Smooth muscle cell (in vitro differentiated cells): ENCODE results near the gene CRACR2A. TPM values are rescaled to one million over a fixed set of nuclear protein-coding genes. Genes with fewer than 3 reads are reported as not detected.
A peak's percentile ranks its signal among the peaks of the same experiment; 100 is the strongest.

Experiments
- DNase-seq: peaks from one replicate; lab custom pipeline; 2025; ENCODE audit not compliant: unreplicated experiment; lab: John Stamatoyannopoulos, UW
- H2AFZ ChIP-seq: fragments of 200-600 bp; sonication (generic); 2 replicates; pipeline ENCODE4 v1.6.0; 2016; ENCODE audit warnings: antibody characterized with exemption, low read depth, mild to moderate bottlenecking
- H3F3A ChIP-seq: fragments of 200-600 bp; sonication (generic); 2 replicates; pipeline ENCODE4 v1.6.0; 2017; ENCODE audit warnings: antibody characterized with exemption, low read depth
- H3K27ac ChIP-seq: fragments of 200-600 bp; sonication (generic); 2 replicates; pipeline ENCODE4 v1.5.1; 2016; ENCODE audit warnings: low read depth, mild to moderate bottlenecking
- H3K27me3 ChIP-seq: fragments of 200-600 bp; sonication (generic); 2 replicates; pipeline ENCODE4 v1.6.1; 2016; ENCODE audit warnings: low read depth, mild to moderate bottlenecking
- H3K36me3 ChIP-seq: fragments of 200-600 bp; sonication (generic); 2 replicates; pipeline ENCODE4 v1.5.1; 2016; ENCODE audit warnings: low read depth
- H3K4me1 ChIP-seq: fragments of 200-600 bp; sonication (generic); 2 replicates; pipeline ENCODE4 v1.5.1; 2016; ENCODE audit warnings: low read depth
- H3K4me2 ChIP-seq: fragments of 200-600 bp; sonication (generic); 2 replicates; pipeline ENCODE4 v1.6.0; 2016; ENCODE audit warnings: mild to moderate bottlenecking
- H3K4me3 ChIP-seq: fragments of 200-600 bp; sonication (generic); 2 replicates; pipeline ENCODE4 v1.5.1; 2016; ENCODE audit warnings: mild to moderate bottlenecking
- H3K79me2 ChIP-seq: fragments of 200-600 bp; sonication (generic); 2 replicates; pipeline ENCODE4 v1.6.0; 2016; ENCODE audit warnings: low read depth, mild to moderate bottlenecking
- H3K9ac ChIP-seq: fragments of 200-600 bp; sonication (generic); 2 replicates; pipeline ENCODE4 v1.6.0; 2016; ENCODE audit warnings: low read depth
- H3K9me3 ChIP-seq: fragments of 200-600 bp; sonication (generic); replicated peaks from 2 replicates; pipeline ENCODE4 v1.5.1; 2016; ENCODE audit warnings: low read depth
- H4K20me1 ChIP-seq: fragments of 200-600 bp; sonication (generic); 2 replicates; pipeline ENCODE4 v1.6.0; 2016; ENCODE audit warnings: low read depth
- CTCF ChIP-seq: fragments of 200-600 bp; sonication (generic); IDR thresholded peaks from 2 replicates; pipeline ENCODE4 v1.5.1; 2017; ENCODE audit warnings: borderline replicate concordance, mild to moderate bottlenecking, antibody characterized with exemption; ENCODE audit not compliant: insufficient read depth, poor library complexity, severe bottlenecking
- WGBS: methylation state at CpG from one replicate; pipeline ENCODE4 v1.1.7; 2016; ENCODE audit warnings: low lambda C conversion rate; 5-methylcytosine and 5-hydroxymethylcytosine counted together
- polyA plus RNA-seq: library from polyadenylated mRNA; unstranded; fragments of >200 nt; fragmentation: Nextera tagmentation; extraction: Ambion mirVana; gene quantifications from 2 replicates; pipeline ENCODE4 v1.2.1, GENCODE V29; 2016
- total RNA-seq: library from RNA; depleted of rRNA; stranded (reverse); fragments of >200 nt; gene quantifications from 2 replicates; pipeline ENCODE4 v1.2.3, GENCODE V29; 2014

CRACR2A gene
- total and polyA plus RNA-seq, 2 experiments from 2014 or later, result 0.99 to 1.3 TPM

DNA sequence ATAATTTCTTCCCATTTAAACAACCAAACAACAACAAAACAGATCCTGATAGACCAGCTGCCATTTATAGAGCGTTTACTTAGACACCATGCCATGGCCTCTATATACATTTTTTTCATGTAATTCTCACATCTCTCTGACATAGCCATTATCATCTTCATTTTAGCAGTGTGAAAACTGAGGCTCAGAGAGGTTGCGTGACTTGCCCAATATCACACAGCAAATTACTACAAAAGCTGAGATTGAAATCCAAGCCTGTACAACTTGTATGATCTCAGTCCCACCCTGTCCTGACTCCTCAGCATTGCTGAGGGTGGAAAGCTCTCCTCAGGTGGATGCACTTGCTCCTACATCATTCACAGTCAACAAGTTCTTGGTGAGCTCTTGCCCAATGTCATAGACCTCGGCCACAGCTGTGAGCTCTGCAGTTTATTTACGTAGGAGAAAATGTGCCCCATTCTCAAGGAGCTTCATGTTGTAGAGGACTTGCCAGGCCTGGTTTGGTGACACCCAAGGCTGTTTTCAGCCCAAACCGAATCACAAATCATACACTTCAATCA lies 55.5 kb downstream of the CRACR2A start:
- H3K4me2 ChIP-seq, result peak overlapping the region; percentile 72

DNA sequence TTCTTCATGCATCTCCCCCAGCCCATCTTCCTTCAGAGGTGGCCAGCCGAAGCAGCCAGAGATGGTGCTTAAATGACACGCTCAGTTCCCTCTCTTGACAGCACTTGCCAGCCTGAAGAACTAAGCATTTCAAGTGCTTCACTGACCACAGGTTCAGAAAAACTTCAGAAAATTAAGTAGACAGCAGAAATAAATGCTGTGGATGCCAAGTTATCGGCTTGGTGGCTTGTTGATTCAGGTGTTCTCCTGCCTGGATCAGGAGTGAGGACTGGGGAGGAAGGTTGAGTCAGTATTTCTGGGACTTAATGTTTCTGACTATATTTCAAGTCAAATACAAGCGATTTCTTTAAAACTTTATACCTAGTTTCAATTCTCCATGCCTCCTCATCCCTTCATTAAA lies 58.2 kb downstream of the CRACR2A start:
- no peaks in the 10 kb centered on the region for H3K36me3 ChIP-seq
- no peak for DNase-seq
- H3K79me2 ChIP-seq, result no peaks in the 10 kb centered on the region
- H3K4me3 ChIP-seq, result no peak overlapping the region
- 93% methylated on average over 4 of the region's 4 CpGs for WGBS
- H2AFZ ChIP-seq, result no peak overlapping the region
- H3K4me2 ChIP-seq, result no peak overlapping the region
- H3K9ac ChIP-seq, result no peak overlapping the region
- peaks cover 10% of the 10 kb centered on the region for H3F3A ChIP-seq
- no peaks in the 10 kb centered on the region for H4K20me1 ChIP-seq
- TF ChIP-seq CTCF, result no peak
- no peak overlapping the region for H3K27ac ChIP-seq
- H3K27me3 ChIP-seq, result no peaks in the 10 kb centered on the region
- H3K4me1 ChIP-seq, result peaks cover 2% of the 10 kb centered on the region
- H3K9me3 ChIP-seq, result no peaks in the 10 kb centered on the region

More for the DNA sequence above, 55.5 kb downstream of the CRACR2A start:
- no peaks in the 10 kb centered on the region for H3K27me3 ChIP-seq
- peak overlapping the region; percentile 63 for H3K9ac ChIP-seq
- no peak for DNase-seq
- no peaks in the 10 kb centered on the region for H3K9me3 ChIP-seq
- H3K4me1 ChIP-seq, result peaks cover 2% of the 10 kb centered on the region
- no peaks in the 10 kb centered on the region for H3K36me3 ChIP-seq
- H4K20me1 ChIP-seq, result no peaks in the 10 kb centered on the region
- H3K4me3 ChIP-seq, result no peak overlapping the region
- no peaks in the 10 kb centered on the region for H3K79me2 ChIP-seq
- TF ChIP-seq CTCF, result no peak
- H3K27ac ChIP-seq, result peak overlapping the region; percentile 73
- no peak overlapping the region for H2AFZ ChIP-seq
- 91% methylated on average over 5 of the region's 5 CpGs for WGBS
- peaks cover 10% of the 10 kb centered on the region for H3F3A ChIP-seq

- H3K9me3 ChIP-seq, result no peaks in the 10 kb centered on the region
- no peaks in the 10 kb centered on the region for H3K4me1 ChIP-seq
- no peaks in the 10 kb centered on the region for H4K20me1 ChIP-seq
- H3K4me3 ChIP-seq, result no peak overlapping the region
- H3K27me3 ChIP-seq, result no peaks in the 10 kb centered on the region
- H3K79me2 ChIP-seq, result no peaks in the 10 kb centered on the region
- TF ChIP-seq CTCF, result no peak
- no peak for DNase-seq
- 95% methylated on average over 13 of the region's 13 CpGs for WGBS
- H2AFZ ChIP-seq, result no peak overlapping the region
- no peaks in the 10 kb centered on the region for H3K36me3 ChIP-seq
- H3K4me2 ChIP-seq, result no peak overlapping the region
- no peak overlapping the region for H3K9ac ChIP-seq
- H3K27ac ChIP-seq, result no peak overlapping the region
- H3F3A ChIP-seq, result no peaks in the 10 kb centered on the region
These were observed 60.1 kb downstream of the CRACR2A start for GRCh38 chr12:3692616-3693365.
